ENCODE data around the gene ACER2. TPM values are rescaled to one million over a fixed set of nuclear protein-coding genes. Genes with fewer than 3 reads are reported as not detected.

ACER2 gene
- total RNA-seq, 1 donor from 2014 or later, result 0.70 TPM

DNA sequence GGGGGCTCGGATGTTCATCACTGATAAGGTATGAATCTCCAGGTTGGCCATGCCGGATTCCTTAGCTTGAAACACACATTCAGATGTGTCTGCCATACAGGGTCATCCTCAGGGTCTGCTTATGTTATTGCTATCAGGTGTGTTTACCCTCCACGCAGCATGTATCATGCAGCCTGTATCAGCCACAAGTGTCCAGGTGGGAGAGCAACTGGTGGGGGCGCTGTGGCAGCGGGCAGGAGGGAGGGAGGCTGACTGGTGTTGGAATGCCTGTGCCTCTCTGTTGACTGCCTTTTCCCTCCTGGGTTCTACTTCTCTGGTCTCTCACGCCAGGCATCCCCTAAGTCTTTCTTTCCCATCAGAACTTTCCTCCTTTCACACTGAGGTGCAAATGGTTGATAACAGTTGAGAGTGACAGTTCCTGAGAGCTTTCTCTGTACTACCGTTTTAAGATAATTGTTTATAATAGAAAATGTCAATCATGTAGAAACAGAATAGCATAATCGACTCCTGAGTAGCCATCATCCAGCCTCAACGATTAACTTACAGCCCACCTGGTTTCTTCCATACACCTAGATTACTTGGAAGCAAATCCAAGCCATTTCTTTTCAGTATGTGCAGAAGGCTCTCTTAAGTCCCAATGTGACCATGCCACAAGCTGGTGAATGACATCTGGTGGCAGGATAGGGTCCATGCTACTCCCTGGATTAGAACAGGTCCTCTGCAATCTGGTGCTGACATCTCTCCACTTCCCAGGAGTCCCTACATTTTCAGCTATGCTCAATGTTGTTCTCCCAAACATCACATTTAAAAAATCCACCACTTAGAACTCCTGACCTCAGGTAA lies 86.6 kb downstream of the ACER2 start:
- Mint-ChIP-seq H3K9me3 (ENCODE audit: unreplicated experiment) (peaks cover 5% of the 10 kb centered on the region), H3K36me3 (ENCODE audit: unreplicated experiment) (no peaks in the 10 kb centered on the region), H3K27me3 (ENCODE audit: unreplicated experiment) (peaks cover 26% of the 10 kb centered on the region), H3K4me3 (ENCODE audit: unreplicated experiment) (no peak overlapping the region), H3K4me1 (ENCODE audit: unreplicated experiment) (no peaks in the 10 kb centered on the region), H3K27ac (ENCODE audit: unreplicated experiment) (no peak overlapping the region)
- DNase-seq (ENCODE audit: extremely low spot score, unreplicated experiment), result no peak
- TF ChIP-seq, protein P1, sequence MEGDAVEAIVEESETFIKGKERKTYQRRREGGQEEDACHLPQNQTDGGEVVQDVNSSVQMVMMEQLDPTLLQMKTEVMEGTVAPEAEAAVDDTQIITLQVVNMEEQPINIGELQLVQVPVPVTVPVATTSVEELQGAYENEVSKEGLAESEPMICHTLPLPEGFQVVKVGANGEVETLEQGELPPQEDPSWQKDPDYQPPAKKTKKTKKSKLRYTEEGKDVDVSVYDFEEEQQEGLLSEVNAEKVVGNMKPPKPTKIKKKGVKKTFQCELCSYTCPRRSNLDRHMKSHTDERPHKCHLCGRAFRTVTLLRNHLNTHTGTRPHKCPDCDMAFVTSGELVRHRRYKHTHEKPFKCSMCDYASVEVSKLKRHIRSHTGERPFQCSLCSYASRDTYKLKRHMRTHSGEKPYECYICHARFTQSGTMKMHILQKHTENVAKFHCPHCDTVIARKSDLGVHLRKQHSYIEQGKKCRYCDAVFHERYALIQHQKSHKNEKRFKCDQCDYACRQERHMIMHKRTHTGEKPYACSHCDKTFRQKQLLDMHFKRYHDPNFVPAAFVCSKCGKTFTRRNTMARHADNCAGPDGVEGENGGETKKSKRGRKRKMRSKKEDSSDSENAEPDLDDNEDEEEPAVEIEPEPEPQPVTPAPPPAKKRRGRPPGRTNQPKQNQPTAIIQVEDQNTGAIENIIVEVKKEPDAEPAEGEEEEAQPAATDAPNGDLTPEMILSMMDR (IDR thresholded peaks at IDR 0.05), result no peak

DNA sequence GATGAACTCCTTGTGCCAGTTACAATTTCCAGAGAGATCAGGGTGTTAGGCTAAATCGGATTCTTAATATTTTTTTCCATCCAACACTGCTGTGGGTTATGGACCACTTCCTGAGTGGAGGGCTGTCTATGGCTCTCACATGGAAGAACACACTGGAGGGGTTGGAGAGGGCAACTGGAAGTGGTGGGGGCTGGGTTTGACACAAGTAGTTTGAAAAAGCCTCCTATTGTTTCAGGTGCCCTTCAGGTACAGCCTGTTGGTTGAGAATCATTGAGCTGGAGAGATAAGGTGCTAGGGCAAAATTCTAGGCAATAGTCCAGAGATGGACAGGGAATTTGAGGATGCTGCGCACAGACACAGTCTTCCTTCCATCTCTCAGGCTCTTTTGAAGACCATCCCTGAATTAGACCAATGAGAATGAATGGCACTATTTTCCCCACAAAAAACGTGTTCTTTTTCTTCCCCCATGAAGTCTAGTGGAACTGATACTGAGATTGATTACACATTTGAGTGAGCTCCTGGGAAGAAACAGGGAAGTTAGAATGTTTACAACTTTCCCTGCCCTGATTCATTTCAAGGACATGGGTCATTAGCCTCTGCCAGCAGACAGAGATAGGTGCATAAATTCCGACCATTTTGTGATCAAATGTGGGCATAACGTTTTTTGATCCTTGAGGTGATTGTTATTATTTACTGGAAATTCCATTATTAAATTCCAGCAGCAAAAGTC lies 87.7 kb downstream of the ACER2 start:
- no peak overlapping the region for H3K27ac Mint-ChIP-seq (ENCODE audit: unreplicated experiment)
- no peaks in the 10 kb centered on the region for H3K36me3 Mint-ChIP-seq (ENCODE audit: unreplicated experiment)

DNA sequence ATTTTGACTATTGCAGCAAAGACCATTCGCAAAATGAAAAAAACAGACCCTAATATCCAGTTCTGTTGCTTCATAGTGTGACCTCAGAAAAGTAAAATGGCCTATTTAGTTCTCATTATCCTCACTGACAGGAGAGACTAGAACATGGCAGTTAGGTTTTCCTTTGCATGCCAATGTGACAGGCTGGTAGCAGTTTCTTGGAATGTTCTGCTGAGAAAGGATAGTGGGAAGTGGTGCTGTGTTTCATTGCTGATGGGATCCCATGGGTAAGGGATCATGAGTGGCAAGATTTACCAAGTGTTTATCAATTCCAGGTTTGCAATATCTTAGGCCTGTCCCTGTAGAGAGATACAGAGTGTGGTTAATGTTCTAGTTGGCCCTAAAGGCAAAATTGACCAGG lies 88.5 kb downstream of the ACER2 start:
- Mint-ChIP-seq H3K27me3 (ENCODE audit: unreplicated experiment) (peaks cover 41% of the 10 kb centered on the region), H3K4me3 (ENCODE audit: unreplicated experiment) (no peak overlapping the region), H3K36me3 (ENCODE audit: unreplicated experiment) (no peaks in the 10 kb centered on the region), H3K9me3 (ENCODE audit: unreplicated experiment) (peaks cover 5% of the 10 kb centered on the region), H3K4me1 (ENCODE audit: unreplicated experiment) (no peaks in the 10 kb centered on the region), H3K27ac (ENCODE audit: unreplicated experiment) (no peak overlapping the region)
- no peak for DNase-seq (ENCODE audit: extremely low spot score, unreplicated experiment)
- TF ChIP-seq, protein P1 (IDR thresholded peaks at IDR 0.05), result no peak

More for the DNA sequence above, 87.7 kb downstream of the ACER2 start:
- TF ChIP-seq, protein P1 (IDR thresholded peaks at IDR 0.05), result no peak
- Mint-ChIP-seq H3K9me3 (ENCODE audit: unreplicated experiment) (peaks cover 5% of the 10 kb centered on the region), H3K27me3 (ENCODE audit: unreplicated experiment) (peaks cover 34% of the 10 kb centered on the region), H3K4me1 (ENCODE audit: unreplicated experiment) (no peaks in the 10 kb centered on the region), H3K4me3 (ENCODE audit: unreplicated experiment) (no peak overlapping the region)
- DNase-seq (ENCODE audit: extremely low spot score, unreplicated experiment), result no peak

DNA sequence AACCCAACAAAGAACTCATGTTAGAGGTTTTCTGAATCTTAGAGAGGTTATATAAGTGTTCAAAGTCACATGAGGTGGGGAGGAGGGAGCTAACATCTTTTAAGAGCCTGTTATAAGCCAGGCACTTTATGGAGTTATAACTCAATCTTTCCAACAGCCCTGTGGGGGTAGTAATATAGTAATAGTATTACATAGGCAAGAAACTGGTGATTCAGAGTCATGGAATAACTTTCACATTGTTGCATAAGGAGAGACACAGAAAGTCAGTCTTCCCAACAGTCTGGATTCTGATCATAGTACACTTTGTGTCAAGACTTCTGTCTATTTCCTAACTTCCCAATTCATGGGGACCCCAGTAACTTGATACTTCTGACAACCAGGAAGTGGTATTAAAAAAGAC lies 89.2 kb downstream of the ACER2 start:
- Mint-ChIP-seq H3K36me3 (ENCODE audit: unreplicated experiment) (no peaks in the 10 kb centered on the region), H3K27ac (ENCODE audit: unreplicated experiment) (no peak overlapping the region), H3K4me3 (ENCODE audit: unreplicated experiment) (no peak overlapping the region), H3K4me1 (ENCODE audit: unreplicated experiment) (no peaks in the 10 kb centered on the region), H3K27me3 (ENCODE audit: unreplicated experiment) (peaks cover 47% of the 10 kb centered on the region), H3K9me3 (ENCODE audit: unreplicated experiment) (peaks cover 5% of the 10 kb centered on the region)
- DNase-seq (ENCODE audit: extremely low spot score, unreplicated experiment), result no peak
- TF ChIP-seq, protein P1 (IDR thresholded peaks at IDR 0.05), result no peak

Other genes starting within 250 kb of the ACER2 start
- 41.3 and 45.9 TPM in 2 replicates for gene DENND4C, start 178.3 kb upstream of the ACER2 start, total RNA-seq
- 1,728 and 1,737 TPM in 2 replicates for gene RPS6, start 28.8 kb upstream of the ACER2 start, total RNA-seq

All from osteocyte (in vitro differentiated cells).